Lower leg skin (tissue), 3 donors: ENCODE results near the gene RPH3AL.

Experiments used
- POLR2A ChIP-seq, 2 donors: fragments of 450-650 bp; IDR thresholded peaks; one replicate each; pipeline ENCODE4 v1.6.1; 2016 to 2017; ENCODE audit warnings: antibody characterized with exemption in 2 of 2, mild to moderate bottlenecking in 1 of 2, moderate library complexity in 1 of 2
- TF ChIP-seq, protein P1 (sequence below), 3 donors: fragments of 450-650 bp; IDR thresholded peaks; one replicate each; pipeline ENCODE4 v1.5.1; 2016; ENCODE audit warnings: antibody characterized with exemption in 3 of 3, mild to moderate bottlenecking in 3 of 3, moderate library complexity in 2 of 3

DNA sequence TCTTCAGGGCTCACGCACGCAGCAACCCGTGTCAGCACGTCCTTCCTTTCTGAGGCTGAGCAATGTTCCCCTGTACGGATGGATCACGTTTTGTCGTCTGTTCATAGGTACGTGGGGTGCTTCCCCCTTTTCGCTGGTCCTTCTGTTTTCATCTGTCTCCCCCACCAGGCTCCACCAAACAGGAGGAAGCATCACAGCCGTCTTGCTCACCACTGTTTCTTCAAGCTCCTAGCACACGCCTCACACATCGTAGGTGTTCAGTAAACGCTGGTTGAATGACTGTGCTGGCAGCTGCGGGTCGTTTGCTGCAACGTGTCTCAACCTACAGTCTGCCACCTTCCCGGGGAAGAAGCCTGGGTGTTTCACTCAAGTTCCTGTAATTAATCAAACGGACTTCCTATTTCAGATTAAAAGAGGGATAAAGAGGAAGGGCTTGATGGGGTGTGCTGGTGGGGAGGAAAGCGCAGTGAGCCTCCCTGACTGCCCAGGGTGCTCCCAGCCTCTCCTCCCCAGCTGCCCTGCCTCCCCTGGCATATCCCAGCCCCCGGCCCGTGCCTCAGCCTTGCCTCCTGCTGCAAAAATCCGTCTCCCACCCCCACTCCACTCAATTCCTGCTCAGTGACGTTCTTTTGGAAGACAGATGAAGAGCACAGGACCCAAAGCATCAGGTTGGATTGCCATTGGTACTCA is 94.4 kb downstream of the RPH3AL start:
- TF ChIP-seq, protein P1, sequence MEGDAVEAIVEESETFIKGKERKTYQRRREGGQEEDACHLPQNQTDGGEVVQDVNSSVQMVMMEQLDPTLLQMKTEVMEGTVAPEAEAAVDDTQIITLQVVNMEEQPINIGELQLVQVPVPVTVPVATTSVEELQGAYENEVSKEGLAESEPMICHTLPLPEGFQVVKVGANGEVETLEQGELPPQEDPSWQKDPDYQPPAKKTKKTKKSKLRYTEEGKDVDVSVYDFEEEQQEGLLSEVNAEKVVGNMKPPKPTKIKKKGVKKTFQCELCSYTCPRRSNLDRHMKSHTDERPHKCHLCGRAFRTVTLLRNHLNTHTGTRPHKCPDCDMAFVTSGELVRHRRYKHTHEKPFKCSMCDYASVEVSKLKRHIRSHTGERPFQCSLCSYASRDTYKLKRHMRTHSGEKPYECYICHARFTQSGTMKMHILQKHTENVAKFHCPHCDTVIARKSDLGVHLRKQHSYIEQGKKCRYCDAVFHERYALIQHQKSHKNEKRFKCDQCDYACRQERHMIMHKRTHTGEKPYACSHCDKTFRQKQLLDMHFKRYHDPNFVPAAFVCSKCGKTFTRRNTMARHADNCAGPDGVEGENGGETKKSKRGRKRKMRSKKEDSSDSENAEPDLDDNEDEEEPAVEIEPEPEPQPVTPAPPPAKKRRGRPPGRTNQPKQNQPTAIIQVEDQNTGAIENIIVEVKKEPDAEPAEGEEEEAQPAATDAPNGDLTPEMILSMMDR (IDR thresholded peaks at IDR 0.05): no peak
- TF ChIP-seq POLR2A (IDR thresholded peaks at IDR 0.05): no peak
